ENCODE data around the gene MACC1. TPM values are rescaled to one million over a fixed set of nuclear protein-coding genes. Genes with fewer than 3 reads are reported as not detected.

Gene MACC1
- polyA plus RNA-seq, 1 donor (not counting 4 experiments of a cell fraction or from before 2014, with no cell fraction given): 16.4 TPM

DNA sequence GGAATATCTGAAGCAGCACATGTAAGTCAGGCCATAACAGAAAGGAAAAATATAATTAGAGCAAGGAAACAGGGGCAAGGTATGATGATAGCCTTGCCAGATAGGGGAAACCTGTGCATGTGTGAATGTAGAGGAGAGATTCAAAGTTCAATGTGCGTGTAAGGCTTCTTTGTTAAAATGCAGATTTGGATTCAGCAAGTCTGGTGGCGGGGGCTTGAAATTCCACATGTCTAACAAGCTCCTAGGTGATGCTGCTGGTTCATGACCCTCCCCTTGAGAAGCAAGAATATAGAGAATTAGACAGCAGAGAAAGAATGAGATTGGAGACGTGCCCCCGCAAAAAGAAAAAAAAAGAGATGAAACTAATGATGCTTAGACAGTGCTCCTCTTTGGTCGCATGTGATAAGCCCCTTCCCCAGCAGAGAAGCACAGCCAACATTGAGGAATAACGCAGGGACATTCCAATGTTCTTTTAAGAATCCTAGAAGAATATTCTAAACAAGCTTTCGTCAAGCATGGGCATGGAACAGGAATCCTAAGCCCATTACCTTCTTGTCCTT, 21.1 kb upstream of the MACC1 start:
- dilution Hi-C loops (cut with MboI; ENCODE audit: extremely low pct_ligation_motif_present, low sequenced_read_pairs): no loop called here
- DNase-seq (ENCODE audit: low read depth, low spot score): no peak
- H3K9me1 ChIP-seq (ENCODE audit: control insufficient read depth, extremely low read depth, insufficient read depth, low read length): no peaks in the 10 kb centered on the region
- H3K4me3 ChIP-seq (ENCODE audit: control insufficient read depth in 2 of 3, extremely low read depth in 1 of 3, insufficient read depth in 2 of 3, low read depth in 1 of 3, low read length in 3 of 3): no peak overlapping the region
- no peak overlapping the region for H3K9ac ChIP-seq (ENCODE audit: control insufficient read depth, extremely low read depth, insufficient read depth, low read length)
- no peaks in the 10 kb centered on the region for H3K27me3 ChIP-seq (ENCODE audit: control insufficient read depth, extremely low read depth, insufficient read depth, low read length)
- no peaks in the 10 kb centered on the region for H3K9me3 ChIP-seq (ENCODE audit: control insufficient read depth, low read depth, low read length)
- H2AFZ ChIP-seq (ENCODE audit: control insufficient read depth, low read length): peak overlapping the region; percentile 53
- H3K4me1 ChIP-seq (ENCODE audit: control insufficient read depth, extremely low read depth, insufficient read depth, low read length): peaks cover 54% of the 10 kb centered on the region
- no peaks in the 10 kb centered on the region for H3K79me2 ChIP-seq (ENCODE audit: control insufficient read depth, insufficient read depth, low read length)
- no peaks in the 10 kb centered on the region for H3K36me3 ChIP-seq (ENCODE audit: control insufficient read depth in 2 of 2, extremely low read depth in 1 of 2, insufficient read depth in 2 of 2, low read length in 2 of 2)
- H3K27ac ChIP-seq (ENCODE audit: control insufficient read depth, insufficient read depth, low read length): peak overlapping the region; percentile 46
- no peaks in the 10 kb centered on the region for H4K20me1 ChIP-seq (ENCODE audit: control insufficient read depth, extremely low read depth, insufficient read depth, low read length)
- TF ChIP-seq, protein P1, sequence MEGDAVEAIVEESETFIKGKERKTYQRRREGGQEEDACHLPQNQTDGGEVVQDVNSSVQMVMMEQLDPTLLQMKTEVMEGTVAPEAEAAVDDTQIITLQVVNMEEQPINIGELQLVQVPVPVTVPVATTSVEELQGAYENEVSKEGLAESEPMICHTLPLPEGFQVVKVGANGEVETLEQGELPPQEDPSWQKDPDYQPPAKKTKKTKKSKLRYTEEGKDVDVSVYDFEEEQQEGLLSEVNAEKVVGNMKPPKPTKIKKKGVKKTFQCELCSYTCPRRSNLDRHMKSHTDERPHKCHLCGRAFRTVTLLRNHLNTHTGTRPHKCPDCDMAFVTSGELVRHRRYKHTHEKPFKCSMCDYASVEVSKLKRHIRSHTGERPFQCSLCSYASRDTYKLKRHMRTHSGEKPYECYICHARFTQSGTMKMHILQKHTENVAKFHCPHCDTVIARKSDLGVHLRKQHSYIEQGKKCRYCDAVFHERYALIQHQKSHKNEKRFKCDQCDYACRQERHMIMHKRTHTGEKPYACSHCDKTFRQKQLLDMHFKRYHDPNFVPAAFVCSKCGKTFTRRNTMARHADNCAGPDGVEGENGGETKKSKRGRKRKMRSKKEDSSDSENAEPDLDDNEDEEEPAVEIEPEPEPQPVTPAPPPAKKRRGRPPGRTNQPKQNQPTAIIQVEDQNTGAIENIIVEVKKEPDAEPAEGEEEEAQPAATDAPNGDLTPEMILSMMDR (optimal IDR thresholded peaks at IDR 0.05 in 1 of 3, IDR thresholded peaks at IDR 0.05 in 1 of 3, conservative IDR thresholded peaks at IDR 0.05 in 1 of 3; ENCODE audit: extremely low read depth in 1 of 3, insufficient read depth in 2 of 3, low read length in 3 of 3): no peak
- TF ChIP-seq EZH2 (IDR thresholded peaks at IDR 0.05; ENCODE audit: low read length): no peak
- peak; percentile 95 for FAIRE-seq
- H3K4me2 ChIP-seq (ENCODE audit: control insufficient read depth, extremely low read depth, insufficient read depth, low read depth, low read length): peak overlapping the region; percentile 50

DNA sequence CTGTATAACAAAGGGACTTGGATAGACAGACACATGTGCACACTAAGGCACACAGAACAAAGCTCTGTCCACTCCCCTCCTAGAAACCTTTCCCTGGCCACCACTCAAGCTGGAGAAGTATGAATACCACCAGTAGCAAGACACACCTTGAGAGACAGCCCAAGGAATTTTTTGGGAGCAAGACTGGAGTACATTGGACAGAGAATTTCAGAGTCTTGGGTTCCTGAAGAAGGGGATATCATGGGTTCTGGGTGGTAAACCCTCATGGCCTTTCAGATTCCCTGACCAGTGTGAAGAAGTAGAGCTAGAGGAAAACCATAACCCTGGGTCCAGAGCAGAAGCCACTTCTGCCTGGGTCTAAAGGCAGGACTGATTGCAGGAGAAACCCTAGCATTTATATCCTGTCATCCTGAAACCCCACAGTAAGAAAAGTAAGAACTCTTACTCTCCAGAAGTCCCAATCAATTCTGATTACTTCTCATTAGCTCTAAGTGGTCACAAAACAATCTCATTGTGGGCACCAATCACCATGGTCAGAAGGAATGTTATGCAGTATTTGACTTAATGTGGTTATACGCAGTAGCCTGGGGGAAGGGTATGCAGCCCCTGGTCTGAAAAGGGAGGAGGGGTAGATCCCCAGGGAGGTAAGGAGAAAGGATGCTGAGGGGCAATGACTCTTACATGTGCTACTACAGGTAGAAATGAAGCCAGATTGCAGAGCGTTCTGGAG, 20.4 kb upstream of the MACC1 start:
- H4K20me1 ChIP-seq (ENCODE audit: control insufficient read depth, extremely low read depth, insufficient read depth, low read length): no peaks in the 10 kb centered on the region
- H3K27me3 ChIP-seq (ENCODE audit: control insufficient read depth, extremely low read depth, insufficient read depth, low read length): no peaks in the 10 kb centered on the region
- H3K4me1 ChIP-seq (ENCODE audit: control insufficient read depth, extremely low read depth, insufficient read depth, low read length): peaks cover 54% of the 10 kb centered on the region
- peak; percentile 64 for FAIRE-seq
- TF ChIP-seq, protein P1 (optimal IDR thresholded peaks at IDR 0.05 in 1 of 3, IDR thresholded peaks at IDR 0.05 in 1 of 3, conservative IDR thresholded peaks at IDR 0.05 in 1 of 3; ENCODE audit: extremely low read depth in 1 of 3, insufficient read depth in 2 of 3, low read length in 3 of 3): no peak
- TF ChIP-seq EZH2 (IDR thresholded peaks at IDR 0.05; ENCODE audit: low read length): no peak
- no peak overlapping the region for H3K4me3 ChIP-seq (ENCODE audit: control insufficient read depth in 2 of 3, extremely low read depth in 1 of 3, insufficient read depth in 2 of 3, low read depth in 1 of 3, low read length in 3 of 3)
- H3K36me3 ChIP-seq (ENCODE audit: control insufficient read depth in 2 of 2, extremely low read depth in 1 of 2, insufficient read depth in 2 of 2, low read length in 2 of 2): no peaks in the 10 kb centered on the region
- H3K9ac ChIP-seq (ENCODE audit: control insufficient read depth, extremely low read depth, insufficient read depth, low read length): no peak overlapping the region
- H3K9me1 ChIP-seq (ENCODE audit: control insufficient read depth, extremely low read depth, insufficient read depth, low read length): no peaks in the 10 kb centered on the region
- dilution Hi-C loops (cut with MboI; ENCODE audit: extremely low pct_ligation_motif_present, low sequenced_read_pairs): no loop called here
- H3K4me2 ChIP-seq (ENCODE audit: control insufficient read depth, extremely low read depth, insufficient read depth, low read depth, low read length): no peak overlapping the region
- no peaks in the 10 kb centered on the region for H3K9me3 ChIP-seq (ENCODE audit: control insufficient read depth, low read depth, low read length)
- no peak for DNase-seq (ENCODE audit: low read depth, low spot score)
- no peaks in the 10 kb centered on the region for H3K79me2 ChIP-seq (ENCODE audit: control insufficient read depth, insufficient read depth, low read length)
- peak overlapping the region; percentile 46 for H3K27ac ChIP-seq (ENCODE audit: control insufficient read depth, insufficient read depth, low read length)
- peak overlapping the region; percentile 8 for H2AFZ ChIP-seq (ENCODE audit: control insufficient read depth, low read length)

All from keratinocyte (primary cell).